WERI-Rb-1 (cell line): ENCODE results near the gene SLC13A3.
A peak's percentile ranks its signal among the peaks of the same experiment; 100 is the strongest.

Experiments
- DNase-seq: peaks from one replicate; pipeline ENCODE4 v3.0.0-alpha.2; 2020
- H3K27ac ChIP-seq: fragments of 250-450 bp; sonication (Bioruptor Pico); 2 replicates; pipeline ENCODE4 v1.5.1; 2020; ENCODE audit warnings: mild to moderate bottlenecking, moderate library complexity
- H3K27me3 ChIP-seq: fragments of 250-450 bp; sonication (Bioruptor Pico); 2 replicates; pipeline ENCODE4 v1.5.1; 2021; ENCODE audit warnings: mild to moderate bottlenecking, low read depth, moderate library complexity; ENCODE audit not compliant: insufficient read depth, severe bottlenecking
- H3K36me3 ChIP-seq: fragments of 250-450 bp; sonication (Bioruptor Pico); 2 replicates; pipeline ENCODE4 v1.5.1; 2020; ENCODE audit warnings: mild to moderate bottlenecking, moderate library complexity
- H3K4me3 ChIP-seq: 2 replicates; pipeline ENCODE4 v1.5.1; 2011; ENCODE audit warnings: low read depth, mild to moderate bottlenecking, control low read depth, low read length
- H3K9me3 ChIP-seq: fragments of 250-450 bp; sonication (Bioruptor Pico); 2 replicates; pipeline ENCODE4 v1.5.1; 2021; ENCODE audit warnings: mild to moderate bottlenecking, moderate library complexity; ENCODE audit not compliant: severe bottlenecking
- CTCF ChIP-seq: IDR thresholded peaks from 2 replicates; pipeline ENCODE4 v1.5.1; 2011; ENCODE audit warnings: low read depth, mild to moderate bottlenecking, control low read depth, inconsistent platforms, low read length

SLC13A3 gene

GRCh38 chr20:46512943-46513844 lies 138.1 kb downstream of the SLC13A3 start, which contains the start of gene ZNF334:
TSS of gene ZNF334 (minus strand) at chr20:46513559. CDS start at chr20:46512102, 1,457 bp downstream.
- TF ChIP-seq CTCF: no peak
- Histone ChIP-seq H3K4me3 (peak within 1 kb of the TSS; percentile 86), H3K27me3 (no peaks in the 10 kb centered on the region), H3K9me3 (no peaks in the 10 kb centered on the region), H3K36me3 (0 out of 2 replicates have a peak, but pooled peaks cover 3% of the 10 kb centered on the region), H3K27ac (peak within 1 kb of the TSS; percentile 83)
- DNase-seq: peak; percentile 91

- Histone ChIP-seq H3K27ac (no peak overlapping the region), H3K9me3 (no peaks in the 10 kb centered on the region), H3K4me3 (no peak overlapping the region), H3K27me3 (no peaks in the 10 kb centered on the region), H3K36me3 (0 out of 2 replicates have a peak, but pooled peaks cover 3% of the 10 kb centered on the region)
- peak; percentile 17 for DNase-seq
- no peak for TF ChIP-seq CTCF
Measured at GRCh38 chr20:46509523-46509922, 141.7 kb downstream of the SLC13A3 start.
